Suprapubic skin (tissue), 3 donors: Measurements from ENCODE around the gene SLC44A1.

ENCODE experiments used
- CTCF ChIP-seq, 2 donors: fragments of 200-600 bp in 1 of 2; fragments of 450-650 bp in 1 of 2; sonication (generic) in 1 of 2; IDR thresholded peaks; one replicate each; pipeline ENCODE4 v1.5.1; 2016 to 2019; ENCODE audit warnings: antibody characterized with exemption in 2 of 2, mild to moderate bottlenecking in 1 of 2, moderate library complexity in 1 of 2
- EP300 ChIP-seq: sonication (generic); formaldehyde crosslinking; IDR thresholded peaks from one replicate; pipeline ENCODE4 v1.6.1; 2017; ENCODE audit warnings: antibody characterized with exemption

GRCh38 chr9:105305856-105306255 lies 61.4 kb downstream of the SLC44A1 start:
- no peak for TF ChIP-seq CTCF (IDR thresholded peaks at IDR 0.05)
- no peak for TF ChIP-seq EP300
